Kidney epithelial cell (primary cell): Measurements from ENCODE around the gene VAV2. TPM values are rescaled to one million over a fixed set of nuclear protein-coding genes. Genes with fewer than 3 reads are reported as not detected.

Experiments used
- DNase-seq: peaks from one replicate; pipeline ENCODE4 v3.0.0-alpha.2; 2010; ENCODE audit warnings: low read depth
- H3K27me3 ChIP-seq: 2 replicates; pipeline ENCODE4 v1.6.0; 2011; ENCODE audit warnings: low read length; ENCODE audit not compliant: control insufficient read depth, insufficient read depth
- H3K36me3 ChIP-seq: 2 replicates; pipeline ENCODE4 v1.5.1; 2011; ENCODE audit warnings: low read length; ENCODE audit not compliant: control insufficient read depth, insufficient read depth
- H3K4me3 ChIP-seq: 2 replicates; pipeline ENCODE4 v1.5.1; 2011; ENCODE audit warnings: low read depth, mild to moderate bottlenecking, control low read depth, low read length
- CTCF ChIP-seq: IDR thresholded peaks from 2 replicates; pipeline ENCODE4 v1.5.1; 2011; ENCODE audit warnings: mild to moderate bottlenecking, moderate library complexity, low read length, control low read depth, inconsistent platforms; ENCODE audit not compliant: insufficient read depth, poor library complexity, severe bottlenecking
- total RNA-seq: library from RNA; depleted of rRNA; stranded (reverse); fragments of >200 nt; gene quantifications from 2 replicates; pipeline ENCODE4 v1.2.3, GENCODE V29; 2015

VAV2 gene
- total RNA-seq, 1 donor from 2014 or later: 37.8 TPM

- no peaks in the 10 kb centered on the region for H3K36me3 ChIP-seq
- H3K27me3 ChIP-seq: no peaks in the 10 kb centered on the region
- no peak for TF ChIP-seq CTCF
- no peak for DNase-seq
- H3K4me3 ChIP-seq: no peak overlapping the region
Measured at GRCh38 chr9:133950629-133951111, 41.5 kb downstream of the VAV2 start.

GRCh38 chr9:133950192-133950591 is 41.9 kb downstream of the VAV2 start:
- no peak for DNase-seq
- Histone ChIP-seq H3K27me3 (no peaks in the 10 kb centered on the region), H3K4me3 (no peak overlapping the region), H3K36me3 (no peaks in the 10 kb centered on the region)
- no peak for TF ChIP-seq CTCF

- no peaks in the 10 kb centered on the region for H3K36me3 ChIP-seq
- H3K27me3 ChIP-seq: no peaks in the 10 kb centered on the region
- no peak for DNase-seq
Measured at GRCh38 chr9:133949486-133950061, 42.5 kb downstream of the VAV2 start.

GRCh38 chr9:133948561-133949485 is 43.3 kb downstream of the VAV2 start:
- no peaks in the 10 kb centered on the region for H3K36me3 ChIP-seq
- no peak for TF ChIP-seq CTCF
- no peak overlapping the region for H3K4me3 ChIP-seq
- no peaks in the 10 kb centered on the region for H3K27me3 ChIP-seq
- no peak for DNase-seq

More at GRCh38 chr9:133949486-133950061, 42.5 kb downstream of the VAV2 start:
- H3K4me3 ChIP-seq: no peak overlapping the region
- no peak for TF ChIP-seq CTCF

- no peak for TF ChIP-seq CTCF
Measured at GRCh38 chr9:133948131-133948530, 44.0 kb downstream of the VAV2 start.

More at GRCh38 chr9:133948131-133948530, 44.0 kb downstream of the VAV2 start:
- Histone ChIP-seq H3K4me3 (no peak overlapping the region), H3K36me3 (no peaks in the 10 kb centered on the region), H3K27me3 (no peaks in the 10 kb centered on the region)
- no peak for DNase-seq
